Osteocyte (in vitro differentiated cells): ENCODE results near the gene CLCA2. TPM values are rescaled to one million over a fixed set of nuclear protein-coding genes. Genes with fewer than 3 reads are reported as not detected.

Source experiments
- DNase-seq: peaks from one replicate; pipeline ENCODE4 v3.0.0; 2021; ENCODE audit warnings: mixed read lengths; ENCODE audit not compliant: unreplicated experiment; ENCODE audit errors: extremely low spot score
- H3K27ac Mint-ChIP-seq: one replicate; pipeline ENCODE4 v1.8.0; 2021; ENCODE audit warnings: mild to moderate bottlenecking, mixed read lengths; ENCODE audit not compliant: unreplicated experiment
- H3K27me3 Mint-ChIP-seq: one replicate; pipeline ENCODE4 v1.8.0; 2021; ENCODE audit warnings: mixed read lengths; ENCODE audit not compliant: unreplicated experiment
- H3K36me3 Mint-ChIP-seq: one replicate; pipeline ENCODE4 v1.8.0; 2021; ENCODE audit warnings: mixed read lengths; ENCODE audit not compliant: unreplicated experiment
- H3K4me1 Mint-ChIP-seq: one replicate; pipeline ENCODE4 v1.8.0; 2021; ENCODE audit warnings: mixed read lengths; ENCODE audit not compliant: unreplicated experiment
- H3K4me3 Mint-ChIP-seq: one replicate; pipeline ENCODE4 v1.8.0; 2021; ENCODE audit warnings: mild to moderate bottlenecking, moderate library complexity, mixed read lengths; ENCODE audit not compliant: unreplicated experiment
- H3K9me3 Mint-ChIP-seq: one replicate; pipeline ENCODE4 v1.8.0; 2021; ENCODE audit warnings: mixed read lengths; ENCODE audit not compliant: unreplicated experiment
- total RNA-seq: library from RNA; stranded (reverse); gene quantifications from 2 replicates; pipeline ENCODE4 v1.2.1, GENCODE V29; 2021
- TF ChIP-seq, protein P1 (sequence below): fragments of 200-600 bp; sonication (generic); IDR thresholded peaks from 2 replicates; pipeline ENCODE4 v1.5.0; 2021; ENCODE audit warnings: antibody characterized with exemption, mild to moderate bottlenecking, moderate library complexity

The CLCA2 gene
- total RNA-seq, 1 donor from 2014 or later, result 0.13 TPM

- no peak overlapping the region for H3K27ac Mint-ChIP-seq
- DNase-seq, result no peak
- TF ChIP-seq, protein P1, sequence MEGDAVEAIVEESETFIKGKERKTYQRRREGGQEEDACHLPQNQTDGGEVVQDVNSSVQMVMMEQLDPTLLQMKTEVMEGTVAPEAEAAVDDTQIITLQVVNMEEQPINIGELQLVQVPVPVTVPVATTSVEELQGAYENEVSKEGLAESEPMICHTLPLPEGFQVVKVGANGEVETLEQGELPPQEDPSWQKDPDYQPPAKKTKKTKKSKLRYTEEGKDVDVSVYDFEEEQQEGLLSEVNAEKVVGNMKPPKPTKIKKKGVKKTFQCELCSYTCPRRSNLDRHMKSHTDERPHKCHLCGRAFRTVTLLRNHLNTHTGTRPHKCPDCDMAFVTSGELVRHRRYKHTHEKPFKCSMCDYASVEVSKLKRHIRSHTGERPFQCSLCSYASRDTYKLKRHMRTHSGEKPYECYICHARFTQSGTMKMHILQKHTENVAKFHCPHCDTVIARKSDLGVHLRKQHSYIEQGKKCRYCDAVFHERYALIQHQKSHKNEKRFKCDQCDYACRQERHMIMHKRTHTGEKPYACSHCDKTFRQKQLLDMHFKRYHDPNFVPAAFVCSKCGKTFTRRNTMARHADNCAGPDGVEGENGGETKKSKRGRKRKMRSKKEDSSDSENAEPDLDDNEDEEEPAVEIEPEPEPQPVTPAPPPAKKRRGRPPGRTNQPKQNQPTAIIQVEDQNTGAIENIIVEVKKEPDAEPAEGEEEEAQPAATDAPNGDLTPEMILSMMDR, result no peak
- no peak overlapping the region for H3K4me3 Mint-ChIP-seq
- peaks cover 2% of the 10 kb centered on the region for H3K4me1 Mint-ChIP-seq
- H3K27me3 Mint-ChIP-seq, result no peaks in the 10 kb centered on the region
- H3K9me3 Mint-ChIP-seq, result no peaks in the 10 kb centered on the region
- no peaks in the 10 kb centered on the region for H3K36me3 Mint-ChIP-seq
Measured at GRCh38 chr1:86477256-86477655, 53.3 kb downstream of the CLCA2 start.

GRCh38 chr1:86477682-86478081 lies 53.7 kb downstream of the CLCA2 start:
- Mint-ChIP-seq H3K36me3 (no peaks in the 10 kb centered on the region), H3K9me3 (no peaks in the 10 kb centered on the region), H3K4me3 (no peak overlapping the region), H3K4me1 (no peaks in the 10 kb centered on the region), H3K27me3 (no peaks in the 10 kb centered on the region), H3K27ac (no peak overlapping the region)
- no peak for DNase-seq
- TF ChIP-seq, protein P1, result no peak

GRCh38 chr1:86478416-86479156 lies 54.6 kb downstream of the CLCA2 start:
- Mint-ChIP-seq H3K4me1 (no peaks in the 10 kb centered on the region), H3K27me3 (no peaks in the 10 kb centered on the region), H3K4me3 (no peak overlapping the region), H3K36me3 (no peaks in the 10 kb centered on the region), H3K27ac (no peak overlapping the region), H3K9me3 (no peaks in the 10 kb centered on the region)
- TF ChIP-seq, protein P1, result no peak
- no peak for DNase-seq

DNA sequence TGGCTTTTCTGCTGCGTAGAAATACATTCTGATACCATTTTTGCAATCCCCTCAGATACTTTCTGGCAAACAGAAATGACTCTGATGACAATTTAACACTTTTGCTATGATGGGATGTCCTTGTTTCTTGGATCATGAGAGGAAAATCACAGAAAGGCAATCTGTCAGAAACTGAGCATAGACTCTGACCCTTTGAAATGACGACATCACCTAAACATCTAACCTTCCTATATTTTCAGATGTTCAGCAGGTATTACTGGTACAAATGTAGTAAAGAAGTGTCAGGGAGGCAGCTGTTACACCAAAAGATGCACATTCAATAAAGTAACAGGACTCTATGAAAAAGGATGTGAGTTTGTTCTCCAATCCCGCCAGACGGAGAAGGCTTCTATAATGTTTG lies 58.0 kb downstream of the CLCA2 start:
- Mint-ChIP-seq H3K36me3 (no peaks in the 10 kb centered on the region), H3K9me3 (no peaks in the 10 kb centered on the region), H3K4me1 (peaks cover 6% of the 10 kb centered on the region), H3K27me3 (no peaks in the 10 kb centered on the region), H3K27ac (no peak overlapping the region), H3K4me3 (no peak overlapping the region)
- TF ChIP-seq, protein P1, result no peak
- no peak for DNase-seq

GRCh38 chr1:86487131-86487810 lies 63.3 kb downstream of the CLCA2 start:
- Mint-ChIP-seq H3K9me3 (no peaks in the 10 kb centered on the region), H3K36me3 (no peaks in the 10 kb centered on the region), H3K27me3 (no peaks in the 10 kb centered on the region), H3K4me1 (peaks cover 15% of the 10 kb centered on the region), H3K4me3 (no peak overlapping the region), H3K27ac (peak overlapping the region; percentile 17)
- TF ChIP-seq, protein P1, result no peak
- no peak for DNase-seq
